Stimulated activated naive B cell treated with anti-CD40 and anti-IgM and Interleukin-4, amounts not matched to agents 10 μg/mL and 1 μg/mL and 100 μg/mL, for 72 hours (primary cell): ENCODE data around the gene SIAH3.
"Not testable (repeated sequence)": the region's sequence is repeated elsewhere in the genome, so short reads cannot be mapped to it uniquely, and the experiment has no call there.

Experiments
- ATAC-seq, 2 donors: fragments of 150-1000 bp; cut with Tn5 transposase; replicated peaks; 2 replicates each; pipeline ENCODE4 v1.10.0; 2021; ENCODE audit warnings: moderate library complexity in 1 of 2
- DNase-seq: peaks from one replicate; pipeline ENCODE4 v3.0.0; 2021
- H3K27ac Mint-ChIP-seq: one replicate; pipeline ENCODE4 v1.8.0; 2022; ENCODE audit warnings: mild to moderate bottlenecking, mixed read lengths
- H3K27me3 Mint-ChIP-seq, 2 donors: one replicate each; pipeline ENCODE4 v1.8.0; 2022; ENCODE audit warnings: mixed read lengths in 2 of 2
- H3K36me3 Mint-ChIP-seq, 2 donors: one replicate each; pipeline ENCODE4 v1.8.0; 2022; ENCODE audit warnings: mixed read lengths in 2 of 2, mild to moderate bottlenecking in 1 of 2
- H3K4me1 Mint-ChIP-seq, 2 donors: one replicate each; pipeline ENCODE4 v1.8.0; 2022; ENCODE audit warnings: mixed read lengths in 2 of 2, mild to moderate bottlenecking in 1 of 2
- H3K4me3 Mint-ChIP-seq, 2 donors: one replicate each; pipeline ENCODE4 v1.8.0; 2022; ENCODE audit warnings: mild to moderate bottlenecking in 2 of 2, mixed read lengths in 2 of 2, moderate library complexity in 1 of 2
- H3K9me3 Mint-ChIP-seq, 2 donors: one replicate each; pipeline ENCODE4 v1.8.0; 2022; ENCODE audit warnings: mixed read lengths in 2 of 2, mild to moderate bottlenecking in 1 of 2

The SIAH3 gene

GRCh38 chr13:45875951-45876350 is 24.4 kb upstream of the SIAH3 start:
- no peak overlapping the region for H3K4me3 Mint-ChIP-seq
- H3K27ac Mint-ChIP-seq, result no peak overlapping the region
- H3K4me1 Mint-ChIP-seq, result no peaks in the 10 kb centered on the region
- DNase-seq (no peak), ATAC-seq (no peak)
- peaks cover 0 to 9% of the 10 kb centered on the region in 2 donors for H3K27me3 Mint-ChIP-seq
- H3K36me3 Mint-ChIP-seq, result no peaks in the 10 kb centered on the region
- no peaks in the 10 kb centered on the region for H3K9me3 Mint-ChIP-seq

- no peak for ATAC-seq
- Mint-ChIP-seq H3K27me3 (peaks cover 0 to 9% of the 10 kb centered on the region in 2 donors), H3K27ac (no peak overlapping the region), H3K4me1 (no peaks in the 10 kb centered on the region), H3K36me3 (no peaks in the 10 kb centered on the region), H3K9me3 (no peaks in the 10 kb centered on the region), H3K4me3 (no peak overlapping the region)
- DNase-seq, result no peak
Measured at GRCh38 chr13:45873491-45874325, 22.2 kb upstream of the SIAH3 start.

DNA sequence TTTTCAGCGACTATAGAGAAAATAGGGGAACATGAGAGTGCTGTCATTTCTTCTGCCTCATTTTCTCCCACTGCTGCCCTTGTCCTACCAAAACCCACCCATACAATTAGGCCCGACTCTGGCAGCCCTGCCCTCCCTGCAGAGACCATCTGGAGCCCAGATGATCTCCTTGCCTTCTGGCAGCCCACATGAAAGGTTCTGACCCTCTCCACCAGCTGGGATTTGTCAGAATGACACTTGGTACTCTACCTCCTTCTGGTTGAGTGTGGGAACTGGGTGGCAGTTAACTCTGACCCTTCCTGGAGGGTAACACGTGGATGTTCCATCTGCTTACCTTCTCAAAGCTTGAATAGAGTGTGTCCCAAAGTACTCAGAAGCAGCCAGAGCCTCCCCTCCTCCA is 21.0 kb upstream of the SIAH3 start:
- H3K4me3 Mint-ChIP-seq, result no peak overlapping the region
- ATAC-seq (no peak), DNase-seq (no peak)
- H3K27me3 Mint-ChIP-seq, result peaks cover 0 to 9% of the 10 kb centered on the region in 2 donors
- no peaks in the 10 kb centered on the region for H3K36me3 Mint-ChIP-seq
- H3K9me3 Mint-ChIP-seq, result no peaks in the 10 kb centered on the region
- no peaks in the 10 kb centered on the region for H3K4me1 Mint-ChIP-seq
- no peak overlapping the region for H3K27ac Mint-ChIP-seq

DNA sequence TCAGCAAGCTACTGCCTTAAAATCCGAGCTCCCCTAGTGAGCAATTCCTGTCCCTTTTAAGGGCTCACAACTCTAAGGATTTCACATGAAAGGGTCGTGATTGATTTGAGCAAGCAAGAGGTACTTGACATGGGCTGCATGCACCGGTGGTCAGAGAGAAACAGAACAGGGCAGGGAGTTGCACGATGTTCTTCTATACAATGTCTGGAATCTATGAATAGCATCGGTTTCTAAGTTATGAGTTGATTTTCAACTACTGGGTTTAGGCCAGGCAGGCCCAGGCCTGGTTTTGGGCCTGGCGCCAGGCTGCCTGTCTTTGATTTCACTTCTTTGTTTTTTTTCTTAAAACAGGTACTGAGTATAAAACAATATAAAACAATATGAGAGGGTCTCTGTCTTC is 19.6 kb upstream of the SIAH3 start:
- DNase-seq, ATAC-seq, H3K36me3 Mint-ChIP-seq, H3K4me3 Mint-ChIP-seq, H3K27me3 Mint-ChIP-seq, H3K27ac Mint-ChIP-seq, H3K4me1 Mint-ChIP-seq, H3K9me3 Mint-ChIP-seq: not testable (repeated sequence)

DNA sequence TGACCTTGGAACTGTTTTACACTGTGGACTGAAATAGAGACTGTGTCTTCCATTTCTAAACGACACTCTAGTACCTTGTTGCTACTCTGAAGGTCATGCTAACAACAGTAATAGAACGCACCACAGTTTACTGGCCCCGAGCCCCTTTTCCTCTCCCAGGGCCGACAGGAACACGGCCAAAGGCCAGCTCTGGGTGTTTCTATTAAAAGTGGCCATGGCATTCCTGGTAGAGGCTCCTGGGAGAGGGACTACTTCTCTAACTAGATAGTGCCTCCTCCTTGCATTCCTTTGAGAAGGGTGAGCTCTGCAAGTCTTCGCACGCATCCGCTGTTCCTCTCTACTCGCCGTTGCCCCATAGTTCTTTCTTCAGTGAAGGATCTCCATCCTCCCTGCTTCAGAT is 18.7 kb upstream of the SIAH3 start:
- H3K4me1 Mint-ChIP-seq, result no peaks in the 10 kb centered on the region
- no peak overlapping the region for H3K27ac Mint-ChIP-seq
- no peak overlapping the region for H3K4me3 Mint-ChIP-seq
- no peaks in the 10 kb centered on the region for H3K36me3 Mint-ChIP-seq
- ATAC-seq, result no peak
- H3K27me3 Mint-ChIP-seq, result peaks cover 0 to 4% of the 10 kb centered on the region in 2 donors
- peaks cover 0 to 2% of the 10 kb centered on the region in 2 donors for H3K9me3 Mint-ChIP-seq
- no peak for DNase-seq

DNA sequence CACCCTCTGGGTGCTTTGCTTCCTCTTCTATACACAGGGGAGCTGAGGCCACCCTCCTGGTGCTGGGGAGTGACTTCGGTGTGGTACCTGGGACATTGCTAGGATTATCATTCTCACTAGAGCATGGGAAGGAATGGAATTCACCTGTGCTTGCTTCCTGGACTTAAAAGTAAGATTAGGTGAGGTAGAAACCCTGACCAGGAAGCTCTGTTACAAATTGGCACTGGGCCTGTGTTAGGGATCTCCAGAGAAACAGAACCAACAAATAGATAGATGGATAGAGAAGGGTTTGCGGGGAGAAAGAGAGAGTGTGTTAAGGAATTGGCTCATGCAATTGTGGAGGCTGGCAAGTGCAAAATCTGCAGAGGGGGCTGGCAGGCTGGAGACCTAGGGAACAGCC is 13.9 kb upstream of the SIAH3 start:
- Mint-ChIP-seq H3K27me3 (peaks cover 8 to 12% of the 10 kb centered on the region in 2 donors), H3K27ac (no peak overlapping the region), H3K9me3 (peaks cover 0 to 4% of the 10 kb centered on the region in 2 donors), H3K4me3 (no peak overlapping the region), H3K4me1 (no peaks in the 10 kb centered on the region), H3K36me3 (no peaks in the 10 kb centered on the region)
- DNase-seq (no peak), ATAC-seq (no peak)

- H3K36me3 Mint-ChIP-seq, result no peaks in the 10 kb centered on the region
- no peaks in the 10 kb centered on the region for H3K4me1 Mint-ChIP-seq
- H3K27ac Mint-ChIP-seq, result no peak overlapping the region
- H3K9me3 Mint-ChIP-seq, result peaks cover 0 to 4% of the 10 kb centered on the region in 2 donors
- ATAC-seq, result no peak
- H3K4me3 Mint-ChIP-seq, result no peak overlapping the region
- no peak for DNase-seq
- peaks cover 13 to 18% of the 10 kb centered on the region in 2 donors for H3K27me3 Mint-ChIP-seq
Measured at GRCh38 chr13:45863709-45864590, 12.4 kb upstream of the SIAH3 start.

GRCh38 chr13:45861322-45861721 is 9.8 kb upstream of the SIAH3 start:
- peaks cover 18% of the 10 kb centered on the region in 2 donors for H3K27me3 Mint-ChIP-seq
- ATAC-seq (no peak), DNase-seq (no peak)
- H3K27ac Mint-ChIP-seq, result no peak overlapping the region
- no peak overlapping the region for H3K4me3 Mint-ChIP-seq
- H3K4me1 Mint-ChIP-seq, result no peaks in the 10 kb centered on the region
- H3K36me3 Mint-ChIP-seq, result no peaks in the 10 kb centered on the region
- peaks cover 0 to 1% of the 10 kb centered on the region in 2 donors for H3K9me3 Mint-ChIP-seq

GRCh38 chr13:45860240-45860639 is 8.7 kb upstream of the SIAH3 start:
- Mint-ChIP-seq H3K4me3 (no peak overlapping the region), H3K27me3 (peaks cover 18 to 19% of the 10 kb centered on the region in 2 donors), H3K4me1 (no peaks in the 10 kb centered on the region), H3K36me3 (no peaks in the 10 kb centered on the region), H3K27ac (no peak overlapping the region), H3K9me3 (peaks cover 0 to 1% of the 10 kb centered on the region in 2 donors)
- ATAC-seq (no peak), DNase-seq (no peak)

GRCh38 chr13:45859705-45860104 is 8.2 kb upstream of the SIAH3 start:
- no peak overlapping the region for H3K4me3 Mint-ChIP-seq
- H3K27ac Mint-ChIP-seq, result no peak overlapping the region
- DNase-seq, result no peak
- H3K4me1 Mint-ChIP-seq, result no peaks in the 10 kb centered on the region
- peaks cover 0 to 2% of the 10 kb centered on the region in 2 donors for H3K36me3 Mint-ChIP-seq
- no peak for ATAC-seq
- H3K27me3 Mint-ChIP-seq, result peaks cover 19 to 20% of the 10 kb centered on the region in 2 donors
- H3K9me3 Mint-ChIP-seq, result peaks cover 0 to 1% of the 10 kb centered on the region in 2 donors

GRCh38 chr13:45852494-45852893 is 941 bp upstream of the SIAH3 start:
- Mint-ChIP-seq H3K36me3 (peaks cover 0 to 7% of the 10 kb centered on the region in 2 donors), H3K4me1 (peaks cover 23 to 29% of the 10 kb centered on the region in 2 donors), H3K27ac (no peak overlapping the region), H3K9me3 (peaks cover 4% of the 10 kb centered on the region in 2 donors), H3K27me3 (peaks cover 61 to 63% of the 10 kb centered on the region in 2 donors), H3K4me3 (no peak overlapping the region)
- ATAC-seq, result no peak
- no peak for DNase-seq

DNA sequence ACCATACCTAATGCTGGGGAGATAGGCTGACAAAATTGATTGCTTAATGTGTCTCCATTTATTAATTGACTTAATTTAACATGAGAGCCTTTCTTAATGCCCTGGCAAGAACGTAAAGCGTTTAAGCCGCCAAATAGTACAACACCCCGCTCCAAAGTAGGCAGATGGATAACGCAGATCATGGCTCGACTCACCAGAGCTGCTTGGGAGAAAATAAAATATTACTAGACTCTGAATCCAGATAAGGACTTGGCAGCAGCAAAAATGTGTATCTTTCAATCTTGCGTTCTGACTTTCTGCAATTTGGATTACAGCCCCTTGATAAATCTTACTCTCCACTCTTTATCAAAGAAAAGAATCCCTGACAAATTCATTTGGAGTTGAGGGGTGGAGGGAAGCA is 403 bp upstream of the SIAH3 start:
- peaks cover 65 to 68% of the 10 kb centered on the region in 2 donors for H3K27me3 Mint-ChIP-seq
- no peak overlapping the region for H3K27ac Mint-ChIP-seq
- ATAC-seq (no peak), DNase-seq (no peak)
- peaks cover 25 to 34% of the 10 kb centered on the region in 2 donors for H3K4me1 Mint-ChIP-seq
- H3K4me3 Mint-ChIP-seq, result no peak overlapping the region
- H3K9me3 Mint-ChIP-seq, result peaks cover 4% of the 10 kb centered on the region in 2 donors
- H3K36me3 Mint-ChIP-seq, result peaks cover 0 to 7% of the 10 kb centered on the region in 2 donors

GRCh38 chr13:45850027-45850613 is 1.4 kb downstream of the SIAH3 start:
- H3K27ac Mint-ChIP-seq, result no peak overlapping the region
- DNase-seq, result no peak
- peak overlapping the region in 1 of 2 donors; percentile 75 for H3K4me3 Mint-ChIP-seq
- H3K9me3 Mint-ChIP-seq, result peaks cover 4% of the 10 kb centered on the region in 2 donors
- no peak for ATAC-seq
- peaks cover 63 to 68% of the 10 kb centered on the region in 2 donors for H3K27me3 Mint-ChIP-seq
- H3K36me3 Mint-ChIP-seq, result peaks cover 0 to 7% of the 10 kb centered on the region in 2 donors
- peaks cover 25 to 34% of the 10 kb centered on the region in 2 donors for H3K4me1 Mint-ChIP-seq

- peaks cover 63% of the 10 kb centered on the region in 2 donors for H3K27me3 Mint-ChIP-seq
- H3K36me3 Mint-ChIP-seq, result peaks cover 0 to 3% of the 10 kb centered on the region in 2 donors
- no peak for ATAC-seq
- no peak for DNase-seq
- H3K4me1 Mint-ChIP-seq, result peaks cover 25 to 34% of the 10 kb centered on the region in 2 donors
- H3K4me3 Mint-ChIP-seq, result no peak overlapping the region
- H3K27ac Mint-ChIP-seq, result no peak overlapping the region
- H3K9me3 Mint-ChIP-seq, result peaks cover 4% of the 10 kb centered on the region in 2 donors
Measured at GRCh38 chr13:45849408-45849807, 2.1 kb downstream of the SIAH3 start.
